Testis (tissue), 3 donors: ENCODE data around the gene UBE3B. TPM values are rescaled to one million over a fixed set of nuclear protein-coding genes. Genes with fewer than 3 reads are reported as not detected.

Experiments
- DNase-seq: peaks from one replicate; pipeline ENCODE4 v3.0.0-alpha.2; 2019
- H3K27ac ChIP-seq, 2 donors: fragments of 200-600 bp; sonication (generic); one replicate each; pipeline ENCODE4 v1.5.1; 2019
- H3K27me3 ChIP-seq: fragments of 200-600 bp; sonication (generic); one replicate; pipeline ENCODE4 v1.5.1; 2019
- H3K36me3 ChIP-seq: fragments of 200-600 bp; sonication (generic); one replicate; pipeline ENCODE4 v1.5.1; 2017; ENCODE audit warnings: low read depth; ENCODE audit errors: missing control alignments
- H3K4me1 ChIP-seq: fragments of 200-600 bp; sonication (generic); one replicate; pipeline ENCODE4 v1.5.1; 2019
- H3K4me3 ChIP-seq, 2 donors: fragments of 200-600 bp; sonication (generic); one replicate each; pipeline ENCODE4 v1.5.1; 2017 to 2019
- H3K9me3 ChIP-seq: fragments of 200-600 bp; sonication (generic); one replicate; pipeline ENCODE4 v1.5.1; 2017
- CTCF ChIP-seq, 3 experiments: fragments of 450-650 bp in 2 of 3; fragments of 200-600 bp in 1 of 3; sonication (generic) in 1 of 3; IDR thresholded peaks; one replicate each; pipeline ENCODE4 v1.5.1; 2016 to 2019; ENCODE audit warnings: antibody characterized with exemption in 3 of 3, mild to moderate bottlenecking in 2 of 3, moderate library complexity in 1 of 3
- POLR2A ChIP-seq: fragments of 450-650 bp; IDR thresholded peaks from one replicate; pipeline ENCODE4 v1.6.1; 2017; ENCODE audit warnings: antibody characterized with exemption, mild to moderate bottlenecking, moderate library complexity
- WGBS, 2 donors: methylation state at CpG; one replicate each; pipeline ENCODE4 v1.1.5; 2018; 5-methylcytosine and 5-hydroxymethylcytosine counted together
- intact Hi-C: fragments of 100-400 bp; cut with DNase I; formaldehyde crosslinking; loops from one replicate; pipeline ENCODE4 v1.15.1; 2023; ENCODE audit warnings: low total_unique reads
- polyA plus RNA-seq: library from polyadenylated mRNA; stranded (reverse); fragments of 350-450 nt; fragmentation: Illumina TruSeq; extraction: RNeasy Lipid Tissue Mini Kit (QIAGEN cat#74804); gene quantifications from one replicate; pipeline ENCODE4 v1.2.3, GENCODE V29; 2014; ENCODE audit warnings: low read depth, low replicate concordance; ENCODE audit not compliant: insufficient read depth
- total RNA-seq, 2 donors: library from RNA; depleted of rRNA; stranded (reverse); fragments of >200 nt; gene quantifications; one replicate each; pipeline ENCODE4 v1.2.3, GENCODE V29; 2016

Gene UBE3B
- total and polyA plus RNA-seq, 3 donors from 2014 or later: 38.1 to 66.8 (median 65.6) TPM

GRCh38 chr12:109563291-109564284, 86.2 kb downstream of the UBE3B start:
- H3K9me3 ChIP-seq: no peaks in the 10 kb centered on the region
- no peak overlapping the region for H3K4me3 ChIP-seq
- no peak for TF ChIP-seq CTCF (IDR thresholded peaks at IDR 0.05)
- TF ChIP-seq POLR2A: no peak
- H3K27ac ChIP-seq: peak overlapping the region in 1 of 2 donors; percentile 37
- no peaks in the 10 kb centered on the region for H3K36me3 ChIP-seq
- peaks cover 10% of the 10 kb centered on the region for H3K4me1 ChIP-seq
- peak; percentile 28 for DNase-seq
- WGBS, 2 donors: 71 to 79% methylated on average over 14 to 30 of the region's 30 CpGs
- intact Hi-C loops: no loop called here
- no peaks in the 10 kb centered on the region for H3K27me3 ChIP-seq

GRCh38 chr12:109566424-109566823, 89.0 kb downstream of the UBE3B start:
- TF ChIP-seq CTCF (IDR thresholded peaks at IDR 0.05) (no peak), POLR2A (no peak)
- Histone ChIP-seq H3K4me1 (peaks cover 10% of the 10 kb centered on the region), H3K9me3 (no peaks in the 10 kb centered on the region), H3K36me3 (no peaks in the 10 kb centered on the region), H3K4me3 (no peak overlapping the region), H3K27ac (no peak overlapping the region), H3K27me3 (no peaks in the 10 kb centered on the region)
- WGBS, 2 donors: 80 to 92% methylated on average over 5 to 8 of the region's 8 CpGs
- intact Hi-C loops: no loop called here
- no peak for DNase-seq

- peaks cover 14% of the 10 kb centered on the region for H3K4me1 ChIP-seq
- H3K27ac ChIP-seq: no peak overlapping the region
Measured at GRCh38 chr12:109567296-109567695, 89.9 kb downstream of the UBE3B start.

GRCh38 chr12:109567967-109568366, 90.5 kb downstream of the UBE3B start:
- 69 to 71% methylated on average over 3 of the region's 3 CpGs for WGBS, 2 donors
- Histone ChIP-seq H3K9me3 (no peaks in the 10 kb centered on the region), H3K4me3 (no peak overlapping the region), H3K27ac (no peak overlapping the region), H3K4me1 (peaks cover 19% of the 10 kb centered on the region), H3K27me3 (no peaks in the 10 kb centered on the region), H3K36me3 (no peaks in the 10 kb centered on the region)
- DNase-seq: no peak
- intact Hi-C loops: no loop called here
- no peak for TF ChIP-seq CTCF (IDR thresholded peaks at IDR 0.05)
- TF ChIP-seq POLR2A: no peak

More at GRCh38 chr12:109567296-109567695, 89.9 kb downstream of the UBE3B start:
- WGBS, 2 donors: 90 to 92% methylated on average over 10 of the region's 10 CpGs
- H3K4me3 ChIP-seq: no peak overlapping the region
- intact Hi-C loops: no loop called here
- no peak for TF ChIP-seq POLR2A
- TF ChIP-seq CTCF (IDR thresholded peaks at IDR 0.05): no peak
- no peak for DNase-seq
- H3K9me3 ChIP-seq: no peaks in the 10 kb centered on the region
- H3K36me3 ChIP-seq: no peaks in the 10 kb centered on the region
- no peaks in the 10 kb centered on the region for H3K27me3 ChIP-seq
